ENCODE results near the gene SGMS1. TPM values are rescaled to one million over a fixed set of nuclear protein-coding genes. Genes with fewer than 3 reads are reported as not detected.

Gene SGMS1
- total and polyA plus RNA-seq, 2 donors from 2014 or later, result 13.6 to 100 TPM

GRCh38 chr10:50477287-50478203 lies 146.2 kb downstream of the SGMS1 start:
- DNase-seq (no peak), FAIRE-seq (no peak)
- Histone ChIP-seq H3K36me3 (ENCODE audit: control insufficient read depth in 2 of 3, insufficient read depth in 3 of 3, low read length in 3 of 3) (no peaks in the 10 kb centered on the region), H3K4me1 (ENCODE audit: control insufficient read depth in 2 of 3, insufficient read depth in 2 of 3, low read depth in 1 of 3, low read length in 3 of 3) (peaks cover 0 to 4% (median 0%) of the 10 kb centered on the region in 3 donors), H3K4me3 (ENCODE audit: low read length in 3 of 3) (no peak overlapping the region), H3K9ac (ENCODE audit: low read length in 3 of 3) (no peak overlapping the region), H3K9me3 (ENCODE audit: control insufficient read depth in 2 of 3, insufficient read depth in 1 of 3, low read length in 3 of 3) (no peaks in the 10 kb centered on the region), H3K27me3 (ENCODE audit: control insufficient read depth, insufficient read depth, low read length) (no peaks in the 10 kb centered on the region), H3K27ac (ENCODE audit: low read depth in 2 of 2, low read length in 2 of 2) (no peak overlapping the region)
- intact Hi-C loops (cut with DNase I), result no loop called here
- no peak for TF ChIP-seq CTCF (IDR thresholded peaks at IDR 0.05; ENCODE audit: borderline replicate concordance, extremely low read depth, insufficient read depth)

GRCh38 chr10:50473756-50474155 lies 150.0 kb downstream of the SGMS1 start:
- Histone ChIP-seq H3K27me3 (ENCODE audit: control insufficient read depth, insufficient read depth, low read length) (no peaks in the 10 kb centered on the region), H3K36me3 (ENCODE audit: control insufficient read depth in 2 of 3, insufficient read depth in 3 of 3, low read length in 3 of 3) (no peaks in the 10 kb centered on the region), H3K4me3 (ENCODE audit: low read length in 3 of 3) (no peak overlapping the region), H3K4me1 (ENCODE audit: control insufficient read depth in 2 of 3, insufficient read depth in 2 of 3, low read depth in 1 of 3, low read length in 3 of 3) (peaks cover 2 to 27% (median 16%) of the 10 kb centered on the region in 3 donors), H3K27ac (ENCODE audit: low read depth in 2 of 2, low read length in 2 of 2) (no peak overlapping the region), H3K9me3 (ENCODE audit: control insufficient read depth in 2 of 3, insufficient read depth in 1 of 3, low read length in 3 of 3) (no peaks in the 10 kb centered on the region), H3K9ac (ENCODE audit: low read length in 3 of 3) (no peak overlapping the region)
- FAIRE-seq (no peak), DNase-seq (no peak)
- intact Hi-C loops (cut with DNase I), result no loop called here
- TF ChIP-seq CTCF (IDR thresholded peaks at IDR 0.05; ENCODE audit: borderline replicate concordance, extremely low read depth, insufficient read depth), result no peak

GRCh38 chr10:50472914-50473313 lies 150.8 kb downstream of the SGMS1 start:
- no peaks in the 10 kb centered on the region for H3K36me3 ChIP-seq (ENCODE audit: control insufficient read depth in 2 of 3, insufficient read depth in 3 of 3, low read length in 3 of 3)
- intact Hi-C loops (cut with DNase I), result no loop called here
- peaks cover 2 to 32% (median 17%) of the 10 kb centered on the region in 3 donors for H3K4me1 ChIP-seq (ENCODE audit: control insufficient read depth in 2 of 3, insufficient read depth in 2 of 3, low read depth in 1 of 3, low read length in 3 of 3)
- H3K27me3 ChIP-seq (ENCODE audit: control insufficient read depth, insufficient read depth, low read length), result no peaks in the 10 kb centered on the region
- no peak for TF ChIP-seq CTCF (IDR thresholded peaks at IDR 0.05; ENCODE audit: borderline replicate concordance, extremely low read depth, insufficient read depth)
- no peak overlapping the region for H3K27ac ChIP-seq (ENCODE audit: low read depth in 2 of 2, low read length in 2 of 2)
- DNase-seq (no peak), FAIRE-seq (no peak)
- no peaks in the 10 kb centered on the region for H3K9me3 ChIP-seq (ENCODE audit: control insufficient read depth in 2 of 3, insufficient read depth in 1 of 3, low read length in 3 of 3)
- no peak overlapping the region for H3K9ac ChIP-seq (ENCODE audit: low read length in 3 of 3)
- no peak overlapping the region for H3K4me3 ChIP-seq (ENCODE audit: low read length in 3 of 3)
